Endometrial microvascular endothelial cells (primary cell): ENCODE results near the gene ATIC. TPM values are rescaled to one million over a fixed set of nuclear protein-coding genes. Genes with fewer than 3 reads are reported as not detected.

Experiments used
- in situ Hi-C: cut with HindIII; loops from 2 replicates; pipeline ENCODE4 v1.10.0; 2017; ENCODE audit warnings: low sequenced_read_pairs, low pct_unique_long_range_greater_than_20kb; ENCODE audit errors: inconsistent ontology term
- total RNA-seq: library from RNA; depleted of rRNA; stranded (reverse); fragments of >200 nt; gene quantifications from one replicate; pipeline ENCODE4 v1.2.3, GENCODE V29; 2015; ENCODE audit errors: inconsistent ontology term

The ATIC gene
- 36.2 TPM for total RNA-seq

DNA sequence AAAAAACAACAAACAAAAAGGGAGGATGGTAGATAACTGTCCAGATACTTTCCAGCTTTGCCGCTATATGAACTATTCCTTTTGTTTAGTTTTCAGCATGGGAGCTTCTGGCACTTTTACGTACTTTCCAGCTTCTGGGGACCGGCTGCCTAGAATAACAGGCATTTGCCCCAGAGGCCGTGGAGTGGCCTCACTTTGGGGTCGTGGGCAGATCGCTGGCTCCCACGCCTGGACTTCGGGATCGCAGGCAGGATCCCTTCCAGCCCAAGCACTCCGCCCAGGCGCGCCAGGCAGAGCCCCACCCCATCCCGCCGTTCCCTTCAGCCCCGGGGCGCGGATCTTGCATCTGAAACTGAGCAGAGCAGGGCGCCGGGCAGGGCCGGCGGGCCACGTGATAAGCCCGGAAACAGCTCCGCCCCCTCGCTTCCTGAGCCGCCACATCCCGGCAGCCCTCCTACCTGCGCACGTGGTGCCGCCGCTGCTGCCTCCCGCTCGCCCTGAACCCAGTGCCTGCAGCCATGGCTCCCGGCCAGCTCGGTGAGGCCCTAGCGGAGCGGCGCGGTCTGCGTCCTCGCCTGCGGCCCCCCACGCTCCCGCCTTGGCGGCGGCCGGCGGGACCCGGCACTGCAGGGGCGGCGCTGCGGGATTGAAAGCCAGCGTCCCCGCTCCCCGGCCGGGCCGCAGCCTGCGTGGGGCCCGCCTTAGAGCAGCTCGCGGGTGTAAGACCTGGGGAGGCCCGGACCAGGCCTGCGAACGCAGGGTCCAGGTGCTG lies at the start of gene ATIC:
Gene ATIC, plus strand, starts transcription at position 435 of the 772 bp plus-strand sequence. Its CDS starts 84 bp downstream, at position 519.
- in situ Hi-C loops, result no loop called here

DNA sequence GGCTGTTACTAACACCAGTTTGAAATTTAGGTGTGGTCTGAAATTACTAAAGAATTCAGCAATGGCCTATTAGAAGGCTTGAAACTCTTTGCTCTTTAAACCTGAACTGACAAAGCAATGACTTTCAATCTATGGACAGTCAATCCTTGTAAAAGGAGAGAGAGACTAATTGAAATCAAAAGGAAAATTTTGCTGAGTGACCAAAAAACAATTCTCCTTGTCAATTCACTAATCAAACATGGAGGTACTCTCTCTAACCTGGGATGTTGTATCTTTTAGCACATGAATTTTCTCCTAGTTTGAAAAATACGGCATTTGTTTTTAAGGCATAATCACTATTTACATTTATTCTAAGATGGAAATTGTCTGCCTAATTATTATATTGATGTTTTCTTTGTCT lies 49.6 kb upstream of the ATIC start:
- in situ Hi-C loops, result no loop called here

DNA sequence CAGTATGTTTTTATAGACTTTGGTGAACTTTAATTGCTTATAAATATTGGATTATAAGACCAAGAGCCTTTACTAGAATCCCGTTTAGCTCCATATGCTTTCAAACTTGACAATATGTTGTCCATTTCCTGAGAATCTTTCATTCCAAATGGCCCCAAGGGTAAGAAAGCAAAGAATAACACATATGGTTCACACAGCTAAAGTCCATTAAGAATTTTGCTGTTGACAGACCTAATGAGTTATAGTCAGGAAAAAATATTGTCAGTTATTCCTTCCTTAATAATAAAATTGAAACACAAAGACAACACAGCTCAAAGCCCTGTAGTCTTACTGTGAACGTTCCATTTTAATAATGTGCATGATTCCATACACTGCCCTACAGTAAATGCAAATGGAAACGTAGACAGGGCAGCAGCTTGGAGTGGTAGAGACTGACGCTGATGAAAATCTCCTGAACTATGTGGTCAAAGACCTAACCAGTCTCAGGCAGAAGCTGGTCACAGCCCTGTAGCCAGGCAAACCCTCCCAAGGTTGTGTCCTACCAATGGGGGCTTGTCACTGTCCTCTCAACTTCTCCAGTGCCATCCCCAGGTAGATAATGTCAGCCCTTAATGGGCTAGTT lies 49.0 kb upstream of the ATIC start:
- in situ Hi-C loops, result no loop called here

DNA sequence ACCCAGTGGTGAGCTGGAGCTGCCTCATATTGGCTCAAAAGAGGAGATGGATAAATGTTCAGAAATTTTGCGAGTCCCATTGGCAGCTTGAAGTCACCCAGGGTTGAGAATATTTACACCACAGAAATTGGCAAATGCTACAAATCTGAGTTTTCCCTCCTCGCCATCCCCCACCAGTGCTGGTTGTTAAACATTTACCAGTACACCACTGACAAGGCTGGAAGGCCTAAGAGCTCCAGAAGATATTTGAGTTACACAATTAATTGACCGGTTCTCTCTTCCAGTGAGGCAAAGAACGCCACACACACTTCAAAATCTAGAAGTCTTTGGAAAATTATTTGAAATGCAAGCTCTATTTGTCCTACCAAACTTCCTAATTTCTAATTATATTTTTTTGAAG lies 47.5 kb upstream of the ATIC start:
- in situ Hi-C loops, result no loop called here

DNA sequence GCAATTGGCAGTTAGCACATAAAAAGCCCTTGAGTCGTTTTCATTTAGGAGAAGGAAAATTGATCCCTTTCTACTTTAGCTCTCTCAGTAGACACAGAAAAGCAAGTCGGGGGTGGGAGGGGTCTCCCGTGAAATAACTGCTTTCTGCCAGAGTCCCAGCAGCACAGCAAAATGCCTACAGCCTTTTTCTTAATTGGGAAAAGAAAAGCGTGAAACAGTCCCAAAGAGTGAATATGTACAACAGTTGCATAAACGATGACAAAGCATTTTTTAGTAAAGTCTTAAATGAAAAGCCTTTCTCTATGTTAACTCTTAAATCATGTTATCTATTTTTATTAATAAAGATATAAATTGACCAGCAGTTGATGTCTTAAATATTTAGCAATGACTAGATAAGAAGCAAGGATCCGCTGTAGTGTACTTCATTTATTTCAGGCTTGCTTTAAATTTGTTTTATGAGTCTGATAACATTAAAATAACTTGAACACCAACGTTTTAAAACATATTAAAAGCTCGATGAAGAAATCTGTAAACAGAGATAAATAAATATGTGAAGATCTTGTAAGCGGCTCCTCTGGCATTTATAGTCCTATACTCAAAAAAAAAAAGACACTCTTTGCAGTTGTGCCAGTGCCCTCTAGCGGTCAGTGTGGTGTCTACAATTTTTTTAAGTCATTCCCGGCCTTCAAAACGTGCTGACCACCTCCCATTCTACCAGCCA lies 42.3 kb upstream of the ATIC start:
- in situ Hi-C loops, result no loop called here

DNA sequence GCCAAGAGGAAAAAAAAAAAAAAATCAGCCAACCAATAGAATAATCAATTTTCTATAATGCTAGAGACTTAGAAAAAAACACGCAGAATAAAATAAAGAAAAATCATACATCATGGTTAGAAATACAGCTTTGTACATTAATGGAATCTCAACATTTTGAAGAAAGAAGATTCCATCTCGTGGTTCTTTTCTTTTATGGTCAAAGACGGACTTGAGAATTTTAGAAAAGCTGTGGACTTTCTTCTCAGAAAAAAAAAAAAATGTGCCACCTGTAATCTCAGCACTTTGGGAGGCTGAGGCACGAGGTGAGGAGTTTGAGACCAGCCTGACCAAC lies 41.8 kb upstream of the ATIC start:
- in situ Hi-C loops, result no loop called here

DNA sequence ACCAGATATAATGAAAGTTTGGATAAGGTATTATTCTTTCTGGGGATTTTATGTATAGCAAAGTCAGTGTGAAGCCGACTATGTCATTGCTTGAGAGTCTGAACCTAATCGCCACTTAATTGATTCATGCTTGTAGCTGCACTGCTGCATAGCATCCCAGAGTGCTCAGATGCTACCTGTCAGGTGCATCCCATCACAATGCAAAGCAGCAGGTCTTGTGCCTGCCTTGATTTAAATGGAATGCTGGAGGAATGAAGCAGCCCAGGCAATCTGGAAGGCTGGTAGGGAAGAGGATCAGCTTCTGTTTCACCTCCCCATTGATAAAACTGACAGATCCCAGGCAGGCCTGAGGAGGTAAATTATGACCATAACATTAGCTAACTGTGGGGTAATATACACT lies 40.4 kb upstream of the ATIC start:
- in situ Hi-C loops, result no loop called here

DNA sequence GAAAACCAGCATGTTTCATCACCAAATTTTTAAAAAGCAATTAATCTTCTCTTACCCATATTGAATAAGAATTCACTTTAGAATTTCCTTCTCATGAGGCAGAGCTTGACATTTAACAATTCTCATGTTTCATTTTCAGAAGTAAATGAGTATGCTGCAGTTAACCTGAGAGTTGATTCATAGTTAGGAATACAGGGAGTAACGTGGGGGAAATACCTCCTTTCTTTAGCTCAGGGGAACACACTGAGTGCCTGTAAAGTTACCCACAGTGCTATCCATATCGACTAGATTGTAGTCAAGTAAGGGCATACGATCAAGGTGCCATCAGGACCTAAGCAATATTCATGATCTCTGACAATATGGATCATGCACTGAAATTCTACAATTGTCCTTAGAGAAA lies 38.9 kb upstream of the ATIC start:
- in situ Hi-C loops, result no loop called here

DNA sequence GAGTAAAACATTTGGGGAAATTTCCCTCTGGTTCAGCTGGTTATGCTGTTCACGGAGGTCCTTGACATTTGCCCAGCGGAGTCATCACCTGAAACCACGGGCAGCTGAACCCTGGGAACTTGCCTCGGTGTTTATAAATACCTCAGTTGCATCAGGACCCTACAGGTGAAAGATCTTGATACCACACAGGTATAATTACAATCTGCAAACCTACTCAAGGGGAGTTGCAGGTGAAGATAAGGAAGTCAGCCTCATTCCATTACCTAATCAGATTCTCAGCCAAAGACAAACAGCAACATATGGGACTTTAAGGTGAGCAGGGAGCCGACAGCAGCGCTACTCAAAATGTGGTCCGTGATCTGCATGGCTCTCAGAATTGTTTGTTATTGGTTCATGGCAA lies 37.0 kb upstream of the ATIC start:
- in situ Hi-C loops, result no loop called here

DNA sequence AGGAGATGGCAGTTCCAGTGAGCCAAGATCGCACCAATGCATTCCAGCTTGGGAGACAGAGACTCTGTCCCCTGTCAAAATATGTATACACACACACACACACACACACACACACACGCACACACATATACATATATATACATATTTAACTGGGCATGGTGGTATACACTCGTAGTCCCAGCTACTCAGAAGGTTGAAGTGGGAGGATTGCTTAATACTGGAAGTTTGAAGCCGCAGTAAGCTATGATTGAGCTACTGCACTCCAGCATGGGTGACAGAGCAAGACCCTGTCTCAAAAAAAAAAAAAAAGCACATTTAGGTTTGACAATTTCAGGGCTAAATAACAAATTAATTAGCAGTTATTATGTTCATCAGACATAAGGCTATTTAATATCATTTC lies 36.0 kb upstream of the ATIC start:
- in situ Hi-C loops, result no loop called here

DNA sequence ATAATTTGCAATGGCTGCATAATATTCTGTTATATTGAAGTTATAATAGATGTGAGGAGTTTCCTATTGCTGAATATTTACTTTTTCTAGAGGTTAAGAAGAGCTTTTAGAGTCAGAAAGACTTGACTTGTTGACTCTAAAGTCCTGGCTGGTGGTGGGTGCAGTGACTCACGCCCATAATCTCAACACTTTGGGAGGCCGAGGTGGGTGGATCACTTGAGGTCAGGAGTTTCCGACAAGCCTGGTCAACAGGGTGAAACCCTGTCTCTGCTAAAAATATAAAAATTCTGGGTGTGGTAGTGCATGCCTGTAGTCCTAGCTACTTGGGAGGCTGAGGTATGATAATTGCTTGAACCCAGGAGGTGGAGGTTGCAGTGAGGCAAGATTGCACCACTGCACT lies 33.9 kb upstream of the ATIC start:
- in situ Hi-C loops, result no loop called here

DNA sequence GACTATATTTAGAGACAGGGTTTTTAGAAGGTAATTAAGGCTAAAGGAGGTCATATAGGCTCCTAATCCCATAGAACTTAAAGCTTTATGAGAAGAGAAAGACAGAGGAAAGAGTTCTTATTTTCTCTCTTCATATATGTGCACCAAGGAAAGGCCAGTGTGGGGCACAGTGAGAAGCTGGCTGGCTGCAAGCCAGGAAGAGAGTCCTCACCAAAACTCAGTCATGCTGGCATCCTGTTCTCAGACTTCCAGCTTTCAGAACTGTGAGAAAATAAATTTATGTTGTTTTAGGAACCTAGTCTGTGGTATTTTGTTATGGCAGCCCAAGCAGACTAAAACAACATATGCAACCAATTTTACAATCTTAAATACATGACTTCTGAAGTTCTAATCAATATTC lies 31.5 kb upstream of the ATIC start:
- in situ Hi-C loops, result no loop called here

DNA sequence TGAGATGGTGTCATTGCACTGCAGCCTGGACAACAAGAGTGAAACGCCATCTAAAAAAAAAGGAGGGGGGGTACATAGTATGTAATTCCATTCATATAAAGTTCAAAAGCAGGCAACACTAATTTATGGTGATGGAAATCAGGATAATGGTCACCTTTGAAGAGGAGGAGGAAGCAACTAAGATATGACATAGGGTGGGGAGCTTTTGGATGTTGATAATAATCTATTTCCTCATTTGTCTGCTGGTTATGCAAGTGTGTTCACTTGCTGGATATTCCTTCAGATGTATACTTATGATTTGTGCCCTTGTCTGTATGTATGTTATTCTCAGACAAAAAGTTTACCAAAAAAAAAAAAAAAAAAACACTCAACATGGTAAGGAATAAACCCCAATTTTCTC lies 28.6 kb upstream of the ATIC start:
- in situ Hi-C loops, result no loop called here

DNA sequence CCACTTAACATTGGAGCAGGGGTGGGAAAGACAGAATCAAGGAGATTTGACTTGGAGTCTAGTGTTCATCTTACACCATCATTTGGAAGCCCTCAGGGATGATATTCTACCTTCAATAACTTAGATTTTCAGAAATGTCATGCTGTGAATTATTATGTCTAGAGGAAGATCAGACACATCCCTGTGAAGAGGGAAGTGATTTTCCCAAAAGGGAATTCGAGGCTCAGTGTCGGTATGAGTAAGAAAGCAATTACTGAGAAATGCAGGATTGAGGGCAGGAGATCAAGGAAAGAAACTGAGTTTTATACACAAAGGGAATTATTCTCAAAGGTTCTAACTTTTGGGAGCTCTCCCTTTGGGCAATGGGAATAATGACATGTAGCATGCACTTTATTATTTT lies 25.6 kb upstream of the ATIC start:
- in situ Hi-C loops, result no loop called here

DNA sequence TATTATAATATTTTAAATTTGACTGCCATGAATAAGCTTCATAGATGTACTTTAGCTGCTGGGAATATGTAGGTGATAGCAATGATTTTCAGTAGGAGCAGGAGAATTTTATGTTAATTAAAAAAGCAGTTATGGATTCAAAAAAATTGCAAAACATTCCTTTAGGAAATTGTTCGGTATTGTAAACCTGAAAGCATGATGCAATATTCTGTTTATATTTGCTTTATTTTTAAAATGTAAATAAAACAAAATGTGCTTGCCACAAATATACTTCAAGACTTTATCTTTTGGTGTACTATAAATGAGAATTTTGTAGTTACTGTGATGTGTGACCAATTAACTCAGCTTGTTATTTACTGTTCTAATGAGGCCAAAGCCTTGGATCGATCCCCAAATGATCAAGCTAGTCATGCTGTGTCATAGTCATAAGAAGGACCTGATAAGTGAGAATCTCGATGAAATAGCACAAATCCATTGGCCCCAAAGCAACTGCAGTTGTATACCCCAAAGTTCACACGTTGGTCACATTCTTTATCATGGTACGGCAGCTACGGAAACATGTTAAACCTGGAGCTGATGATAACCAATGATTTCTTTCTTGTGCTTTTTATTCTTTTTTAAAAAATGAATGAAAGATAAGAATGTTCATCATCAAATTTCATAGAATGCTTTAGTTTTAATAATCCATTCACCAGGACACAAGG lies 23.6 kb upstream of the ATIC start:
- in situ Hi-C loops, result no loop called here

DNA sequence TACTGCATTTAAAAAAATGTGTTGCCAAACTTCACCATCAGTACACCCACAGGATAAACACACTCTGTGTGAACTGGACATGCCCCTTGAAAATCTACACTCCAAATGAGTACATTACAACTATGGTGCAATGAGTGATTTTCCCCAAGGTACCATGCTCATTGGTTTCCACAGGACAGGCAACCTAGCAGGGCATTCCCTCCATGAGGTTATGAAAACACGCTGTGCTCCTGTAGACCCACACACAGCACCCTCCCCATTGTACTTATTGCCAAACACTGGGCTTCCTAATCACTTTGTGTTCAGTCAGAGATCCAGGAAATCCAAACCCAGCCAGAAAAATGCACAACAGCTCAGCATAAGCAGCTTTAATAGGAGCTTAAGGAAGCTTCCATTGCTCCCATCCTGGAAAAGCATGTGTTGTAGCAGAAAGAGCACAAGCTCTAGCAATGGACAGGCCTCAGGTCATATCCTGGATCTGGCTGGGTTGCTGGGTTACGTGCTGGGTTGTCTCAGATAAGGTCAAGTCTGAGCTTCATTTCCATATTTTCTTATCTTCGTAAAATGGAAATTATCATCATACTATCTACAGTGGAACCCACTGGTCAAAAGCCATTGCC lies 20.8 kb upstream of the ATIC start:
- in situ Hi-C loops, result no loop called here

DNA sequence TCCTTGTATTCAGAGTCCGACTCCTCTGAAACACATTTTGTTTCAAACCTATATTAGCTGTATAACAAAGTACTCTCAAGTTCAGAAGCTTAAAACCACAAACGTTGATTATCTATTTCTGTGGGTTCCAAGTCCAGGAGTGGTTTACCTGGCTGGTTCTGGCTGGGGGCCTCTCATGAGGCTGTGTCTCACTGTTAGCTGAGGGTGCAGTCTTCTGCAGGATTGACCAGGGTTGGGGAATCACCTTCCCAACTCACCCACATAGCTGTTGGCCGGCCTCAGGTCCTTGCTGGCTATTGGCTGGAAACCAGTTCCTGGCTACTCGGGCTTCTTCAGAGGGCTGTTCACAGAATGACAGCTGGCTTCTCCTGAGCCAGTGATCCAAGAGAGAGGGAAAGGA lies 18.0 kb upstream of the ATIC start:
- in situ Hi-C loops, result no loop called here

DNA sequence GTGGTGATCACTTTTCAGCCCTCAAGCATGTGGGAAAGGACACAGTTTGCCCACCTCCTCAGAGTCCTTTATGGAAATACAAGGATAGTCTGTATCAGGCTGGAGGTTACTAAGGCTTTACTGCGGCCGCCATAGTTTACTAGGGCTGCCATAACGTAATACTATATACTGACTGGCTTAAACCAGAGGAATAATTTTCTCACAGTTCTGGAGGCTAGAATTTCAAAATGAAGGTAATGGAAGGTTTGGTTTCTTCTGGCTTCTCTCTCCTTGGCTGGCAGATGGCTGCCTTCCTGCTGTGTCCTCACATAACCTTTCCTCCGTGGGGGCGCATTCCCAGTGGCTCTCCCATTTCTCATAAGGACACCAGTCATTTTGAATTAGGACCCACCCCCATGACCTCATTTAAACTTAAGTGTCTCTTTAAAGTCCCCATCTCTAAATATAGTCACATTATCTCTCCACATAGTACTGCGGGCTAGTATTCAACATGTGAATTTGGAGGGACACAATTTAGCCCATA lies 12.5 kb upstream of the ATIC start:
- in situ Hi-C loops, result no loop called here

DNA sequence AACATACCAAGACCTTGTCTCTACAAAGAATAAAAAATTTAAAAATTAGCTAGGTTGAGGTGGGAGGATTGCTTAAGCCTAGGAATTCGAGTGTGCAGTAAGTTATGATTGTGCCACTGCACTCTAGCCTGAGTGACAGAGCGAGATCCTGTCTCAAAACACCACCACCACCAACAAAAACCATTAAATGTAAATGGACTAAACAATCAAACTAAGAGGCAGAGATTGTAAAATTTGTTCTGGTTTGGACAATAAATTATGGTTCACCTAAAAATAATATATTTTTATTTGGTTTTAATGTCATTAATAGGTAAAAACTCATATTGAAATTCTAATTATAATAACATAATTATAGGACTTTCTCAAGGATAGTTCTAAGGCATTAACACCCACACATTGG lies 9.9 kb upstream of the ATIC start:
- in situ Hi-C loops, result no loop called here
